GM12878 (cell line): ENCODE results near the gene ALDH3A2. TPM values are rescaled to one million over a fixed set of nuclear protein-coding genes. Genes with fewer than 3 reads are reported as not detected.

ENCODE experiments used
- ATAC-seq: fragments of 200-7000 bp; cut with Tn5 transposase; 3 replicates; pipeline ENCODE4 v1.9.1; 2020; ENCODE audit warnings: mild to moderate bottlenecking, moderate library complexity
- BruUV-seq: library from RNA; stranded (reverse); fragments of 400-500 nt; replicated peaks from 2 replicates; lab custom pipeline; 2021; lab: Mats Ljungman, UMichigan
- CTCF ChIA-PET: fragments of 300-600 bp; sonication (Branson Sonifier 250); formaldehyde crosslinking; extraction: SDS; loops from one replicate; lab custom pipeline; 2021; ENCODE audit warnings: inconsistent platforms; lab: Yijun Ruan, JAX
- POLR2A ChIA-PET: fragments of 350-600 bp; formaldehyde crosslinking; extraction: SDS; loops from one replicate; lab custom pipeline; 2021; ENCODE audit warnings: inconsistent platforms; lab: Charles Lee
- RAD21 ChIA-PET: fragments of 300-600 bp; sonication (Branson Sonifier 250); formaldehyde crosslinking; loops from one replicate; lab custom pipeline; 2023; ENCODE audit warnings: antibody characterized with exemption; ENCODE audit not compliant: unreplicated experiment; lab: Charles Lee
- SMC1A ChIA-PET: fragments of 300-600 bp; sonication (Branson Sonifier 250); formaldehyde crosslinking; loops from one replicate; lab custom pipeline; 2023; ENCODE audit not compliant: unreplicated experiment, uncharacterized antibody; lab: Charles Lee
- DNase-seq: peaks from one replicate; pipeline ENCODE4 v3.0.0-alpha.2; 2011; ENCODE audit warnings: low read depth, low spot score
- FAIRE-seq: peaks from 3 replicates; lab custom pipeline; 2011; peaks lifted over from hg19 to GRCh38; lab: Jason Lieb, UNC
- H2AFZ ChIP-seq: 2 replicates; pipeline ENCODE4 v1.6.0; 2011; ENCODE audit warnings: low read depth, low read length, control low read depth; ENCODE audit not compliant: control insufficient read depth
- H3K27ac ChIP-seq: 2 replicates; pipeline ENCODE4 v1.5.1; 2011; ENCODE audit warnings: control low read depth; ENCODE audit not compliant: control insufficient read depth, insufficient read depth
- H3K27me3 ChIP-seq, 2 experiments: replicated peaks in 1 of 2; 2 replicates each; pipeline versions ENCODE4 v1.6.0 to v1.6.1; 2011; ENCODE audit warnings: low read length in 1 of 2; ENCODE audit not compliant: control insufficient read depth in 2 of 2, insufficient read depth in 2 of 2
- H3K36me3 ChIP-seq, 2 experiments: 2 replicates each; pipeline ENCODE4 v1.5.1; 2011; ENCODE audit warnings: low read length in 1 of 2; ENCODE audit not compliant: control insufficient read depth in 2 of 2, insufficient read depth in 2 of 2
- H3K4me1 ChIP-seq: 2 replicates; pipeline ENCODE4 v1.6.1; 2011; ENCODE audit warnings: mild to moderate bottlenecking, low read length, moderate library complexity, mixed read lengths; ENCODE audit not compliant: control insufficient read depth, insufficient read depth
- H3K4me2 ChIP-seq: 2 replicates; pipeline ENCODE4 v1.6.0; 2011; ENCODE audit warnings: control low read depth; ENCODE audit not compliant: control insufficient read depth, insufficient read depth
- H3K4me3 ChIP-seq: fragments of 200-600 bp; sonication (generic); 2 replicates; pipeline ENCODE4 v1.5.1; 2016
- H3K79me2 ChIP-seq: 2 replicates; pipeline ENCODE4 v1.6.0; 2011; ENCODE audit warnings: low read length; ENCODE audit not compliant: control insufficient read depth, insufficient read depth
- H3K9ac ChIP-seq: 2 replicates; pipeline ENCODE4 v1.8.0; 2011; ENCODE audit warnings: low read length, control low read depth, mixed read lengths; ENCODE audit not compliant: control insufficient read depth, insufficient read depth
- H3K9me3 ChIP-seq: replicated peaks from 3 replicates; pipeline ENCODE4 v1.5.1; 2011; ENCODE audit warnings: mild to moderate bottlenecking, low read length; ENCODE audit not compliant: control insufficient read depth, insufficient read depth
- H4K20me1 ChIP-seq: 2 replicates; pipeline ENCODE4 v1.6.0; 2011; ENCODE audit not compliant: control insufficient read depth, insufficient read depth
- CBX3 ChIP-seq: fragments of 200-600 bp; sonication (generic); IDR thresholded peaks from 2 replicates; pipeline ENCODE4 v1.6.1; 2016; ENCODE audit warnings: low read depth, borderline replicate concordance
- CHD2 ChIP-seq: IDR thresholded peaks from 2 replicates; pipeline ENCODE4 v1.6.1; 2011; ENCODE audit warnings: low read depth, low read length, improper control_type of control experiment, borderline replicate concordance
- MEF2B ChIP-seq: fragments of 450-650 bp; IDR thresholded peaks from 2 replicates; pipeline ENCODE4 v1.6.1; 2018; ENCODE audit warnings: mild to moderate bottlenecking, moderate library complexity; ENCODE audit not compliant: partially characterized antibody, poor library complexity, severe bottlenecking
- MTA3 ChIP-seq: IDR thresholded peaks from 2 replicates; pipeline ENCODE4 v1.6.1; 2012; ENCODE audit warnings: low read length, inconsistent platforms, borderline replicate concordance
- MYB ChIP-seq: fragments of 150-350 bp; IDR thresholded peaks from 2 replicates; pipeline ENCODE4 v1.6.1; 2014; ENCODE audit warnings: mild to moderate bottlenecking, low read depth, low read length, borderline replicate concordance
- NBN ChIP-seq: fragments of 450-650 bp; IDR thresholded peaks from 2 replicates; pipeline ENCODE4 v1.6.1; 2016
- SIX5 ChIP-seq: IDR thresholded peaks from 2 replicates; pipeline ENCODE4 v1.6.1; 2011; ENCODE audit warnings: mild to moderate bottlenecking, low read depth, low read length, moderate library complexity; ENCODE audit not compliant: severe bottlenecking
- SPI1 ChIP-seq: IDR thresholded peaks from 2 replicates; pipeline ENCODE4 v1.6.1; 2011; ENCODE audit warnings: low read depth, mild to moderate bottlenecking, low read length, moderate library complexity, borderline replicate concordance; ENCODE audit not compliant: insufficient read depth
- TCF7 ChIP-seq: IDR thresholded peaks from 2 replicates; pipeline ENCODE4 v1.6.1; 2014; ENCODE audit warnings: antibody characterized with exemption, borderline replicate concordance
- ZNF217 ChIP-seq: fragments of 450-650 bp; IDR thresholded peaks from 2 replicates; pipeline ENCODE4 v1.6.1; 2017; ENCODE audit warnings: antibody characterized with exemption, mild to moderate bottlenecking
- WGBS: methylation state at CpG from one replicate; pipeline ENCODE4 v1.1.6; 2016; ENCODE audit warnings: low lambda C conversion rate; ENCODE audit not compliant: insufficient replicate concordance, insufficient coverage; ENCODE audit errors: missing lambda C conversion rate; 5-methylcytosine and 5-hydroxymethylcytosine counted together
- in situ Hi-C: fragments of 300-500 bp; cut with MboI; formaldehyde crosslinking; loops from 9 replicates; pipeline ENCODE4 v1.14.3; 2018; ENCODE audit warnings: mixed read lengths
- intact Hi-C: fragments of 100-400 bp; cut with micrococcal nuclease; formaldehyde crosslinking; loops from one replicate; pipeline ENCODE4 v1.14.2; 2022; ENCODE audit not compliant: unreplicated experiment
- polyA plus RNA-seq, 11 experiments: library from polyadenylated mRNA; depleted of rRNA in 4 of 11; unstranded in 6 of 11; stranded (reverse) in 5 of 11; fragments of >200 nt; fragmentation: Nextera tagmentation in 4 of 11; fragmentation: Illumina TruSeq in 1 of 11; extraction: Ambion mirVana in 4 of 11; extraction: Trizol in 1 of 11; gene quantifications; 1 replicate in 1 of 11; 2 replicates in 10 of 11; pipeline versions ENCODE4 v1.2.1 to v1.2.3, GENCODE V29; 2011 to 2016; ENCODE audit warnings: inconsistent platforms in 2 of 11, missing spikeins in 2 of 11, low read depth in 1 of 11
- total RNA-seq, 4 experiments: library from RNA; depleted of rRNA in 3 of 4; stranded (reverse); fragments of >200 nt in 3 of 4; fragmentation: Illumina TruSeq in 1 of 4; extraction: Trizol in 1 of 4; gene quantifications; 2 replicates each; pipeline versions ENCODE4 v1.2.1 to v1.2.3, GENCODE V29; 2013 to 2021

ALDH3A2 gene
- total and polyA plus RNA-seq, 10 of the 15 experiments (the other 5 are each of a cell fraction or from before 2014, with no cell fraction given), result 5.0 to 37.0 (median 26.1) TPM

GRCh38 chr17:19716108-19717030 is 67.8 kb downstream of the ALDH3A2 start, which contains the start of gene SLC47A2 (continued):
- TF ChIP-seq CHD2 (no peak), MTA3 (no peak), SIX5 (no peak), ZNF217 (no peak), SPI1 (no peak), TCF7 (no peak), MEF2B (no peak)
- TF ChIP-seq, all 136 proteins: peak for 0

GRCh38 chr17:19717031-19717360 is 68.4 kb downstream of the ALDH3A2 start:
- no TSS peak for BruUV-seq
- H3K27ac ChIP-seq, result no peak overlapping the region
- ChIA-PET SMC1A (no interaction called here), RAD21 (no interaction called here), POLR2A (no interaction called here), CTCF (no interaction called here)
- H3K4me1 ChIP-seq, result no peaks in the 10 kb centered on the region
- no peak overlapping the region for H3K4me3 ChIP-seq
- no peaks in the 10 kb centered on the region for H3K36me3 ChIP-seq
- H3K9me3 ChIP-seq, result no peaks in the 10 kb centered on the region
- H3K9ac ChIP-seq, result no peak overlapping the region
- H4K20me1 ChIP-seq, result no peaks in the 10 kb centered on the region
- H3K4me2 ChIP-seq, result no peak overlapping the region
- no peak for FAIRE-seq
- DNase-seq, result no peak
- no peak for ATAC-seq
- intact Hi-C loops (no loop called here), in situ Hi-C loops (no loop called here)
- TF ChIP-seq CBX3 (no peak), NBN (no peak), MYB (no peak)
- no peak overlapping the region for H2AFZ ChIP-seq
- 25% methylated on average over 7 of the region's 7 CpGs for WGBS
- peaks cover 0 to 2% of the 10 kb centered on the region in 2 experiments; a peak in 1 of 4 replicates for H3K27me3 ChIP-seq
- H3K79me2 ChIP-seq, result no peaks in the 10 kb centered on the region
